NCI-H187 treated with DMSO at 0.1 percent for 48 hours (cell line): ENCODE data around the gene BEND7.
"Not testable (repeated sequence)": the region's sequence is repeated elsewhere in the genome, so short reads cannot be mapped to it uniquely, and the experiment has no call there.

Experiments used
- DNase-seq: peaks from one replicate; lab custom pipeline; 2025; lab: John Stamatoyannopoulos, UW

The BEND7 gene

GRCh38 chr10:13421382-13421917 is 107.4 kb downstream of the BEND7 start:
- no peak for DNase-seq

- DNase-seq, result no peak
Measured at GRCh38 chr10:13420532-13421307, 108.1 kb downstream of the BEND7 start.

GRCh38 chr10:13417459-13418126 is 111.2 kb downstream of the BEND7 start:
- DNase-seq, result no peak

GRCh38 chr10:13416760-13417159 is 112.1 kb downstream of the BEND7 start:
- no peak for DNase-seq

DNA sequence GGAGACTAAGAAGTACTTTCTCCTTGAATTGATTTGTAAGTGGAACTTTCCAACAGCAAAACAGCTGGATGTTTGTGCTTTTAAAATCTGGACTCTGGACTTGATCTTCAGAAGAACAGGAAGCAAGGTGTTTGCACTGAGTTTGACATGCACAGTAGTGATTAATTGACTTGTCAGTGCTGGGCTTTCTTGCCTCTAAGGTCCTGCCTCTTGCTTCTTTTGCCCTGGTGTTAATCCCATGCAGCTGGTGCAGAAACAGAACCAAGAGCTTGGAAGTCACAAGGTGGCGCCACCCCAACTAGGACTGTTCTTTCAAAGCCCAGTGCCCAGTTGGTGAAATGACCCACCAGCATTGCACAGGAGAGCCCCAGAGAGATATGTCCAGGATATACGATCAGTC is 114.0 kb downstream of the BEND7 start:
- DNase-seq, result no peak

GRCh38 chr10:13414137-13414536 is 114.7 kb downstream of the BEND7 start:
- no peak for DNase-seq

DNA sequence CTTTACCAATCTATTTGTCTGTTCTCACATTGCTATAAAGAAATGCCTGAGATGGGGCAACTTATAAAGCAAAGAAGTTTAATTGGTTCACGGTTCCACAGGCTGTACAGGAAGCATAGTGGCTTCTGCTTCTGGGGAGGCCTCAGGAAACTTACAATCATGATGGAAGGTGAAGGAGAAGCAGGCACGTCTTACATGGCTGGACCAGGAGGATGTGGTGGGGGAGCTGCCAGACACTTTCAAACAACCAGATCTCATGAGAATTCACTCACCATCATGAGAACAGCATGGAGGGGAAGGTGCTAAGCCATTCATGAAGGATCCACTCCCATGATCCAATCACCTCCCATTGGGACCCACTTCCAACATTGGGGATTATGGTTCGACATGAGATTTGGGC is 115.9 kb downstream of the BEND7 start:
- no peak for DNase-seq

- no peak for DNase-seq
Measured at GRCh38 chr10:13404791-13405190, 124.0 kb downstream of the BEND7 start.

GRCh38 chr10:13404305-13404759 is 124.5 kb downstream of the BEND7 start:
- no peak for DNase-seq

DNA sequence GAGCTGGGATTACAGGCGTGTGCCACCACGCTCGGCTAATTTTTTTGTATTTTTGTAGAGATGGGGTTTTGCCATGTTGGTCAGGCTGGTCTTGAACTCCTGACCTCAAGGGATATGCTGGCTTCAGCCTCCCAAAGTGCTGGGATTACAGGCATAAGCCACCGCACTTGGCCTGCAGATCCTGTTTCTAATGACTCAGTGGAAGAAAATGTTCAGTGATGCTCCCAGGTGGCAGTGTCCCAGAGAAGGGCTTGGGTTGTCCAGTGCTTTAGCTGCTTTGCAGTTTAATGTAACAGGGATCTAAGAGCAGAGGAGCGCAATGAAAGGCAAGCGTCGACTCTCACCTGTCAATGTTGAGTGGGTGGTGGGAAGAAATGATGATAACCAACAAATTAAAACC is 125.4 kb downstream of the BEND7 start:
- DNase-seq, result not testable (repeated sequence)

GRCh38 chr10:13402021-13402420 is 126.8 kb downstream of the BEND7 start:
- no peak for DNase-seq

- DNase-seq, result no peak
Measured at GRCh38 chr10:13401142-13401541, 127.7 kb downstream of the BEND7 start.

DNA sequence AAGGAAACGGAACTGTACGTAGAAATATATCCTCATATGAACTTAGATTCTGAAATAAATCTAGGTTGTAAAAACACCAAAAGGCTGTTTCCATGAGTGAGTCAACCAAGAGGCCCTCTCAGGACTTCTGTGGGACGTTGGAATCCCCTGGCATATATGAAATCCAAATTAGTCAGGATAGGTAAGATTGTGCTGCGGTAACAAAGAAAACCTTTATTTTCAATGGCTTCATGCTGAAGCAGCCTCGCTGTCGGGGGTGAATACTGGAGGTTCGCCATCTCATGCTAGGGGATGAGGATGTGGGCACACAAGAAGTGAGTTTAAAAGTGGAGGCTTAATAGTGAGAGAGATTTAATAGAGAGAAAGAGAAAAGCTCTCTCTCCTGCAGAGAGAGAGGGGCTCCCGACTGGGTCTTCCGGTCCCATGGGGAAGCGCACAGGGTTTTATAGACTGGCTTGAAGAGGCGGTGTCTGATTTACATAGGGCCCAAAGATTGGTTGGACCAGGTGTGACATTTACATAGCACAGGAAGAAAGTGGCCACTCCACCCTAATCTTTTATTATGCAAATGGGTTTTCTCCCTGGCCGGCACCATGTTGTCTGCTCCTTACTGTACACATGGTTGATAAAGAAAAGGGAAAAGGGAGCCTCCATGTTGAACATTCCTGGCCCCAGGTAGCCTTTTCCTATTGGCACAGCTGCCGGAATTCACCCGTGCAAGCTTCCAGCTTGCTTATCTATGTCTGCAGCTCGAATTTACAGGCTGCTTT is 128.4 kb downstream of the BEND7 start:
- DNase-seq, result no peak

- no peak for DNase-seq
Measured at GRCh38 chr10:13399752-13400151, 129.1 kb downstream of the BEND7 start.

DNA sequence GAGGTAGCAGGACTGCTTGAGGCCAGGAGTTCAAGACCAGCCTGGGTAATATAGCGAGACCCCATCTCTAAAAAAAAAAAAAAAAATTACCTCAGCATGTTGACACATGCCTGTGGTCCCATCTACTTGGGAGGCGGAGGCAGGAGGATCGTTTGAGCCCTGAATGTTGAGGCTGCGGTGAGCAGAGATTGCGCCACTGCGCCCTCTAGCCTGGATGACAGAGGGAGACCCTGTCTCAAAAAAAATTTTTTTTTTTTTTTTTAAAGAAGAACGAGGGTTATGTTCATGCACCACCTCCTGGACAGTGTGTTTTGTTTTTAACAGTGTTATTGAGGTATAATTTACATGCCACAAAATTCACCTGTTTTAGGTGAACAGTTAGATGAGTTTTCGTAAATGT is 129.6 kb downstream of the BEND7 start:
- DNase-seq, result no peak

DNA sequence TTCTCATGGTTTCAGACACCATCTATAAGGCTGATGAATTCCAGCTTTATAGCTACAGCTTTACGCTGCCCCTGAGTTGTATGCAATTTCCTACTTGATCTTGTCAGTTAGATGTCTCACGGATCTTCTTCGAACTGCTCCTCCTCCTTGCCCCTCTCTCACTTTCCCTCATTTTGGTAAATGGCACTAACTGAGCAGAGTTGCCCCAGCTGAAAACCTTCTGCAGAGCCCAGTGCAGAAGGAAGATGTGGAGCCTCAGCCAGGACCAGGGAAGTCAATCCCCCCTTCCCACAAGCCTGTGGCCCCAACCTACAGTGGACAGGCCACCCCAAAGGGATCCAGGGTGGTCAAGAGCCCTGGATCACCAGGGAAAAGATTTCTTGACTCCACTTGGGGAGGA is 131.8 kb downstream of the BEND7 start:
- DNase-seq, result no peak

DNA sequence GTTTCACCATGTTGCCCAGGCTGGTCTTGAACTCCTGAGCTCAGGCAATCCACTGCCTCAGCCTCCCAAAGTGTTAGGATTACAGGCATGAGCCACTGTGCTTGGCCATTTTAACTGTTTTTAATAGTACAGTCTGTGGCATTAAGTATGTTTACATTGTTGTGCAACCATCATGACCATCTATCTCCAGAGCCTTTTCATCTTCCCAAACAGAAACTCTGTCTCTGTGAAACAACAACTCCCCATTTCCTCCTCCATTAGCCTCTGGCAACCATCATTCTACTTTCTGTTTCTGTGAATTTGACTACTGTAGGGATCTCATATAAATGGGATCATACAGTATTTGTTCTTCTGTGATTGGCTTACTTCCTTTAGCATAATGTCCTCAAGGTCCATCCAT is 132.4 kb downstream of the BEND7 start:
- DNase-seq, result no peak

DNA sequence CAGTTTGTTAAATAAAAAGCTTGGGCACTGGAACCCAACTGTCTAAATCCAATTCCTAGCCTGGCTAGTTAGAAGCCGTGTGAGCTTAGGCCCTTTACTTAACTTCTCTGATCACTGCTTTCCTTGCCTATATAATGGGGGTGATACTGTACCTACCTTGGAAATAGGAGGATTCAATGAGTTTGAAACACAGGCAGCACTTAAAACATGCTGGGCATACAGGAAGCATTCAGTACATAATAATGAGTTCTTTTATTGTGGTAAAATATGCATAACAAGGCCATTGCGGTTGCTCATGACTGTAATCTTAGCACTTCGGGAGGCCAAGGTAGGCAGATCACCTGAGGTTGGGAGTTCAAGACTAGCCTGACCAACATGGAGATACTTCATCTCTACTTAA is 133.3 kb downstream of the BEND7 start:
- DNase-seq, result no peak

- no peak for DNase-seq
Measured at GRCh38 chr10:13393640-13394039, 135.2 kb downstream of the BEND7 start.

- DNase-seq, result no peak
Measured at GRCh38 chr10:13392701-13393100, 136.1 kb downstream of the BEND7 start.
